Ecto neural progenitor cell (in vitro differentiated cells): ENCODE measurements around the gene UBE2H.

Experiments
- DNase-seq: peaks from one replicate; pipeline ENCODE4 v3.0.0-alpha.2; 2018; ENCODE audit warnings: low spot score

Gene UBE2H

GRCh38 chr7:129784783-129785684, 167.7 kb downstream of the UBE2H start:
- DNase-seq, result no peak

- no peak for DNase-seq
Measured at GRCh38 chr7:129784437-129784782, 168.3 kb downstream of the UBE2H start.

- no peak for DNase-seq
Measured at GRCh38 chr7:129783584-129783919, 169.2 kb downstream of the UBE2H start.

DNA sequence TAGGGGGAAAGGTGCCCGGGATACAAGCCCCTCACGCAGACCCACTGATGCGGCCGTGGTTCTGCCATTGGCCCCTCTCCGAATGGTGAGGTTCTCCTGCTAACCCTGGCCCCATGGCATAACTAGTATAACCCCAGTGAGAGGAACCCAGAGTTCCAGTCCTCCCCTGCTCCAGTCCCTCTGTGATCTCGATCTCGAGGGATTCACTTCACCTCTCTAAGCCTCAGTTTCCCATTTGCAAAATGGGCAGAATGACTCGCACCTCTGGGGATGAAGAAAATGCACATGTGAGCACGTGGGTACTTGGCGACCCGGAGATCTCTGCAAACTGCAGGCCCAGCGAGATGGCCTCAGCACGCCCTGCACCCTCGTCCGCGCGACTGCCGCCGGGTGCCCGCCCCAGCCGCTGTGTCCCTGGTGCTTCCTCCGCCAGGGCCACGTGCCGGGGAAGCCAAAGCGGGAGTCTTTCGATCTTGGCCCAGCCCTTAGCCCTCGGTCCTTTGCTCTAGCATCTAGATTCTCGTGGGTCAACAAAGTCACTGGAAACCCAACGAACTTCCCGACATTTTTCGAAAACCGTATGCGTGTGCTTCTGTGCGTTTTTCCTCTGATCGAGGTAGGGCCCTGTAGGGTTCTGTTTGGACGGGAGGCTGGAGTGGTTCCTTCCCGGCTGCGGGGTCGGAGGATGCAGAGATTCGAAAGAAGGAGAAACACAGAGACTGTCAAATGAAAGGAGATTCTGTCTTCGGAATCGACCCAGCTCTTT, 169.8 kb downstream of the UBE2H start:
- DNase-seq, result no peak

- DNase-seq, result peak; percentile 70
Measured at GRCh38 chr7:129781928-129782817, 170.6 kb downstream of the UBE2H start.

GRCh38 chr7:129780974-129781927, 171.5 kb downstream of the UBE2H start:
- DNase-seq, result peak; percentile 62
